ENCODE results near the gene PTGFRN.

Gene PTGFRN

GRCh38 chr1:117008656-117009055 is 98.9 kb downstream of the PTGFRN start:
- no peaks in the 10 kb centered on the region for H3K36me3 ChIP-seq (ENCODE audit: control insufficient read depth in 1 of 2, insufficient read depth in 2 of 2, low read length in 2 of 2)
- H3K4me3 ChIP-seq (ENCODE audit: low read depth in 1 of 2, low read length in 2 of 2): no peak overlapping the region
- H3K9me3 ChIP-seq (ENCODE audit: control insufficient read depth in 1 of 2, low read length in 2 of 2): no peaks in the 10 kb centered on the region
- no peaks in the 10 kb centered on the region for H3K4me1 ChIP-seq (ENCODE audit: control insufficient read depth in 1 of 2, insufficient read depth in 2 of 2, low read length in 2 of 2)
- H3K27ac ChIP-seq (ENCODE audit: low read length): no peak overlapping the region
- H3K27me3 ChIP-seq (ENCODE audit: low read depth, low read length): no peaks in the 10 kb centered on the region

DNA sequence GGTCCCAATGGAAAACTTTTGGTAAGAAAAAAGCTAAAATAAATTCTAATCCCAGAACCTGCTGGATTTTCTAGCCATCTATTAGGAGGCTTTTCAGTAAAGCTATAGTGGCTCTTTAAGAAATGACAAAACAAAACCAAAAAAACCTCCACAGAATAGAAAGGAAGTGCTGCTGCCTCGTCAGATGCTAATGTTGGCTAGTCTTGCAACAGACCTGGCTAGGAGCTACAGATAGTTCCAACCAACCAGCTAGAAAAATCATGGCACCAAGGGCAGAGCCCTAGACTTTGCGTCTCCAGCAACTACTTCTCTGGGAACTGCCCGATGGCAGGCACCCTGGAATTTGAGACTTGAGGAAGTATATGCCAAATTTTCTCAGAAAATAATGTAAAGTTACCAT is 99.4 kb downstream of the PTGFRN start:
- H3K4me3 ChIP-seq (ENCODE audit: low read depth in 1 of 2, low read length in 2 of 2): no peak overlapping the region

GRCh38 chr1:117010310-117010969 is 100.7 kb downstream of the PTGFRN start:
- no peaks in the 10 kb centered on the region for H3K4me1 ChIP-seq (ENCODE audit: control insufficient read depth in 1 of 2, insufficient read depth in 2 of 2, low read length in 2 of 2)
- H3K9me3 ChIP-seq (ENCODE audit: control insufficient read depth in 1 of 2, low read length in 2 of 2): no peaks in the 10 kb centered on the region
- no peak overlapping the region for H3K27ac ChIP-seq (ENCODE audit: low read length)
- H3K27me3 ChIP-seq (ENCODE audit: low read depth, low read length): no peaks in the 10 kb centered on the region
- no peak overlapping the region for H3K4me3 ChIP-seq (ENCODE audit: low read depth in 1 of 2, low read length in 2 of 2)
- H3K36me3 ChIP-seq (ENCODE audit: control insufficient read depth in 1 of 2, insufficient read depth in 2 of 2, low read length in 2 of 2): no peaks in the 10 kb centered on the region

More for the DNA sequence above, 99.4 kb downstream of the PTGFRN start:
- Histone ChIP-seq H3K36me3 (ENCODE audit: control insufficient read depth in 1 of 2, insufficient read depth in 2 of 2, low read length in 2 of 2) (no peaks in the 10 kb centered on the region), H3K27ac (ENCODE audit: low read length) (no peak overlapping the region), H3K4me1 (ENCODE audit: control insufficient read depth in 1 of 2, insufficient read depth in 2 of 2, low read length in 2 of 2) (no peaks in the 10 kb centered on the region), H3K27me3 (ENCODE audit: low read depth, low read length) (no peaks in the 10 kb centered on the region), H3K9me3 (ENCODE audit: control insufficient read depth in 1 of 2, low read length in 2 of 2) (no peaks in the 10 kb centered on the region)

- Histone ChIP-seq H3K9me3 (ENCODE audit: control insufficient read depth in 1 of 2, low read length in 2 of 2) (no peaks in the 10 kb centered on the region), H3K27ac (ENCODE audit: low read length) (no peak overlapping the region), H3K27me3 (ENCODE audit: low read depth, low read length) (no peaks in the 10 kb centered on the region), H3K4me1 (ENCODE audit: control insufficient read depth in 1 of 2, insufficient read depth in 2 of 2, low read length in 2 of 2) (no peaks in the 10 kb centered on the region), H3K36me3 (ENCODE audit: control insufficient read depth in 1 of 2, insufficient read depth in 2 of 2, low read length in 2 of 2) (no peaks in the 10 kb centered on the region), H3K4me3 (ENCODE audit: low read depth in 1 of 2, low read length in 2 of 2) (no peak overlapping the region)
These were observed 101.6 kb downstream of the PTGFRN start for GRCh38 chr1:117011334-117011733.

GRCh38 chr1:117013309-117013858 is 103.7 kb downstream of the PTGFRN start:
- no peak overlapping the region for H3K4me3 ChIP-seq (ENCODE audit: low read depth in 1 of 2, low read length in 2 of 2)
- H3K36me3 ChIP-seq (ENCODE audit: control insufficient read depth in 1 of 2, insufficient read depth in 2 of 2, low read length in 2 of 2): no peaks in the 10 kb centered on the region
- no peaks in the 10 kb centered on the region for H3K9me3 ChIP-seq (ENCODE audit: control insufficient read depth in 1 of 2, low read length in 2 of 2)
- H3K4me1 ChIP-seq (ENCODE audit: control insufficient read depth in 1 of 2, insufficient read depth in 2 of 2, low read length in 2 of 2): no peaks in the 10 kb centered on the region
- H3K27ac ChIP-seq (ENCODE audit: low read length): no peak overlapping the region
- H3K27me3 ChIP-seq (ENCODE audit: low read depth, low read length): no peaks in the 10 kb centered on the region

- Histone ChIP-seq H3K4me3 (ENCODE audit: low read depth in 1 of 2, low read length in 2 of 2) (no peak overlapping the region), H3K27me3 (ENCODE audit: low read depth, low read length) (no peaks in the 10 kb centered on the region), H3K27ac (ENCODE audit: low read length) (no peak overlapping the region), H3K9me3 (ENCODE audit: control insufficient read depth in 1 of 2, low read length in 2 of 2) (no peaks in the 10 kb centered on the region), H3K36me3 (ENCODE audit: control insufficient read depth in 1 of 2, insufficient read depth in 2 of 2, low read length in 2 of 2) (peaks cover 0 to 3% of the 10 kb centered on the region in 2 donors), H3K4me1 (ENCODE audit: control insufficient read depth in 1 of 2, insufficient read depth in 2 of 2, low read length in 2 of 2) (no peaks in the 10 kb centered on the region)
These were observed 104.5 kb downstream of the PTGFRN start for GRCh38 chr1:117014209-117014608.

GRCh38 chr1:117015724-117016123 is 106.0 kb downstream of the PTGFRN start:
- H3K9me3 ChIP-seq (ENCODE audit: control insufficient read depth in 1 of 2, low read length in 2 of 2): no peaks in the 10 kb centered on the region
- no peak overlapping the region for H3K4me3 ChIP-seq (ENCODE audit: low read depth in 1 of 2, low read length in 2 of 2)
- peaks cover 0 to 3% of the 10 kb centered on the region in 2 donors for H3K36me3 ChIP-seq (ENCODE audit: control insufficient read depth in 1 of 2, insufficient read depth in 2 of 2, low read length in 2 of 2)
- no peaks in the 10 kb centered on the region for H3K4me1 ChIP-seq (ENCODE audit: control insufficient read depth in 1 of 2, insufficient read depth in 2 of 2, low read length in 2 of 2)
- no peak overlapping the region for H3K27ac ChIP-seq (ENCODE audit: low read length)
- no peaks in the 10 kb centered on the region for H3K27me3 ChIP-seq (ENCODE audit: low read depth, low read length)

- Histone ChIP-seq H3K27me3 (ENCODE audit: low read depth, low read length) (no peaks in the 10 kb centered on the region), H3K36me3 (ENCODE audit: control insufficient read depth in 1 of 2, insufficient read depth in 2 of 2, low read length in 2 of 2) (peaks cover 0 to 3% of the 10 kb centered on the region in 2 donors), H3K9me3 (ENCODE audit: control insufficient read depth in 1 of 2, low read length in 2 of 2) (no peaks in the 10 kb centered on the region), H3K27ac (ENCODE audit: low read length) (no peak overlapping the region), H3K4me1 (ENCODE audit: control insufficient read depth in 1 of 2, insufficient read depth in 2 of 2, low read length in 2 of 2) (no peaks in the 10 kb centered on the region), H3K4me3 (ENCODE audit: low read depth in 1 of 2, low read length in 2 of 2) (no peak overlapping the region)
These were observed 107.3 kb downstream of the PTGFRN start for GRCh38 chr1:117017062-117017461.

- Histone ChIP-seq H3K27me3 (ENCODE audit: low read depth, low read length) (no peaks in the 10 kb centered on the region), H3K36me3 (ENCODE audit: control insufficient read depth in 1 of 2, insufficient read depth in 2 of 2, low read length in 2 of 2) (peaks cover 0 to 3% of the 10 kb centered on the region in 2 donors), H3K27ac (ENCODE audit: low read length) (no peak overlapping the region), H3K4me3 (ENCODE audit: low read depth in 1 of 2, low read length in 2 of 2) (no peak overlapping the region), H3K9me3 (ENCODE audit: control insufficient read depth in 1 of 2, low read length in 2 of 2) (no peaks in the 10 kb centered on the region), H3K4me1 (ENCODE audit: control insufficient read depth in 1 of 2, insufficient read depth in 2 of 2, low read length in 2 of 2) (no peaks in the 10 kb centered on the region)
These were observed 107.9 kb downstream of the PTGFRN start for GRCh38 chr1:117017648-117018047.

DNA sequence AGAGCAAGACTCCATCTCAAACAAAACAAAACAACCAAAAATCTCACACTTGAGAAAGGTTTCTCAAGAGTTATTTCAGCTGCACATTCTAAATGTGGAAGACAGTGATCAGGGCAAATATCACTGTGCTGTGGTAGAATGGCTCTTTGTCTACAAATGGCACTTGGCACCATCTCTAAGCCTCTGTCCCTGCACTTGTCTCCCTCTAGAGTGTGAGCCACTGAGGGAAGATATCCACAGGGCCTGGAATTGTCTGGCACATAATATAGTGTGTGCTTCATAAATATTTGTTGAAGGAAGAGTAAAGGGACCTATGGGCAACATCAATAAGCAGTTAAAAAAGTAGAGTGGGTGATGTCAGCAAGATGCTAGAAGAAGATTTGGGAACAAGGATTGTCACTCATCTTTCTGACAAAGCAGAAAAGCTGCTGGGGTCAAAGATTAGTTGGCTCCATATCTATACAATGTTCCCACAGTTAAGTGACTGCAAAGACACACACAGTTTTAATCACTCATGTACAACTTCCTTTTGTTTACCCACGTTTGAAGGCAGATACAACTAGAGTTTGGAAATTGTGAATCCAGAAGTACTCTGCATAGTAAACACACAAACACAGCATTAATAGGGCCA is 110.9 kb downstream of the PTGFRN start:
- no peaks in the 10 kb centered on the region for H3K9me3 ChIP-seq (ENCODE audit: control insufficient read depth in 1 of 2, low read length in 2 of 2)
- no peak overlapping the region for H3K4me3 ChIP-seq (ENCODE audit: low read depth in 1 of 2, low read length in 2 of 2)
- H3K36me3 ChIP-seq (ENCODE audit: control insufficient read depth in 1 of 2, insufficient read depth in 2 of 2, low read length in 2 of 2): peaks cover 0 to 6% of the 10 kb centered on the region in 2 donors
- no peaks in the 10 kb centered on the region for H3K27me3 ChIP-seq (ENCODE audit: low read depth, low read length)
- H3K4me1 ChIP-seq (ENCODE audit: control insufficient read depth in 1 of 2, insufficient read depth in 2 of 2, low read length in 2 of 2): no peaks in the 10 kb centered on the region
- no peak overlapping the region for H3K27ac ChIP-seq (ENCODE audit: low read length)

GRCh38 chr1:117022114-117022513 is 112.4 kb downstream of the PTGFRN start:
- Histone ChIP-seq H3K4me1 (ENCODE audit: control insufficient read depth in 1 of 2, insufficient read depth in 2 of 2, low read length in 2 of 2) (no peaks in the 10 kb centered on the region), H3K27me3 (ENCODE audit: low read depth, low read length) (no peaks in the 10 kb centered on the region), H3K9me3 (ENCODE audit: control insufficient read depth in 1 of 2, low read length in 2 of 2) (no peaks in the 10 kb centered on the region), H3K36me3 (ENCODE audit: control insufficient read depth in 1 of 2, insufficient read depth in 2 of 2, low read length in 2 of 2) (peaks cover 0 to 7% of the 10 kb centered on the region in 2 donors), H3K27ac (ENCODE audit: low read length) (no peak overlapping the region), H3K4me3 (ENCODE audit: low read depth in 1 of 2, low read length in 2 of 2) (no peak overlapping the region)
